GM12892 (cell line): ENCODE measurements around the gene TSPAN33.

Experiments
- POLR2A ChIP-seq: IDR thresholded peaks from 2 replicates; pipeline ENCODE4 v1.6.1; 2011; ENCODE audit warnings: low read depth, low read length, control low read depth
- POLR2AphosphoS5 ChIP-seq: IDR thresholded peaks from 2 replicates; pipeline ENCODE4 v1.6.1; 2011; ENCODE audit warnings: low read depth, low read length, control low read depth

- no peak for TF ChIP-seq POLR2A
- no peak for TF ChIP-seq POLR2AphosphoS5
These were observed 544 bp downstream of the TSPAN33 start for GRCh38 chr7:129144834-129145668.
